ENCODE measurements around the gene EXOC4.

Gene EXOC4

GRCh38 chr7:133679977-133680376 lies 427.1 kb downstream of the EXOC4 start:
- Histone ChIP-seq H3K4me1 (ENCODE audit: insufficient read depth, low read length) (no peaks in the 10 kb centered on the region), H3K9ac (ENCODE audit: low read length) (no peak overlapping the region), H3K27me3 (ENCODE audit: control insufficient read depth in 1 of 2, insufficient read depth in 2 of 2, low read length in 2 of 2) (no peaks in the 10 kb centered on the region), H3K9me3 (ENCODE audit: low read length) (no peaks in the 10 kb centered on the region), H3K36me3 (ENCODE audit: insufficient read depth, low read length) (no peaks in the 10 kb centered on the region), H3K4me3 (ENCODE audit: low read depth in 1 of 2, low read length in 2 of 2) (no peak overlapping the region), H3K27ac (ENCODE audit: low read depth, low read length) (no peak overlapping the region)

- H3K9me3 ChIP-seq (ENCODE audit: low read length): no peaks in the 10 kb centered on the region
- no peak overlapping the region for H3K4me3 ChIP-seq (ENCODE audit: low read depth in 1 of 2, low read length in 2 of 2)
- no peaks in the 10 kb centered on the region for H3K27me3 ChIP-seq (ENCODE audit: control insufficient read depth in 1 of 2, insufficient read depth in 2 of 2, low read length in 2 of 2)
- H3K4me1 ChIP-seq (ENCODE audit: insufficient read depth, low read length): no peaks in the 10 kb centered on the region
- no peak overlapping the region for H3K9ac ChIP-seq (ENCODE audit: low read length)
- no peak overlapping the region for H3K27ac ChIP-seq (ENCODE audit: low read depth, low read length)
- H3K36me3 ChIP-seq (ENCODE audit: insufficient read depth, low read length): no peaks in the 10 kb centered on the region
Observed at GRCh38 chr7:133681529-133681928, 428.7 kb downstream of the EXOC4 start.

- Histone ChIP-seq H3K27me3 (ENCODE audit: control insufficient read depth in 1 of 2, insufficient read depth in 2 of 2, low read length in 2 of 2) (no peaks in the 10 kb centered on the region), H3K27ac (ENCODE audit: low read depth, low read length) (no peak overlapping the region), H3K9me3 (ENCODE audit: low read length) (no peaks in the 10 kb centered on the region), H3K36me3 (ENCODE audit: insufficient read depth, low read length) (no peaks in the 10 kb centered on the region), H3K4me3 (ENCODE audit: low read depth in 1 of 2, low read length in 2 of 2) (no peak overlapping the region), H3K4me1 (ENCODE audit: insufficient read depth, low read length) (no peaks in the 10 kb centered on the region), H3K9ac (ENCODE audit: low read length) (no peak overlapping the region)
Observed at GRCh38 chr7:133682364-133683181, 429.7 kb downstream of the EXOC4 start.

- Histone ChIP-seq H3K27ac (ENCODE audit: low read depth, low read length) (no peak overlapping the region), H3K9me3 (ENCODE audit: low read length) (no peaks in the 10 kb centered on the region), H3K27me3 (ENCODE audit: control insufficient read depth in 1 of 2, insufficient read depth in 2 of 2, low read length in 2 of 2) (no peaks in the 10 kb centered on the region), H3K4me1 (ENCODE audit: insufficient read depth, low read length) (no peaks in the 10 kb centered on the region), H3K36me3 (ENCODE audit: insufficient read depth, low read length) (no peaks in the 10 kb centered on the region), H3K9ac (ENCODE audit: low read length) (no peak overlapping the region), H3K4me3 (ENCODE audit: low read depth in 1 of 2, low read length in 2 of 2) (no peak overlapping the region)
Observed at GRCh38 chr7:133683182-133683454, 430.2 kb downstream of the EXOC4 start.

GRCh38 chr7:133688483-133689239 lies 435.8 kb downstream of the EXOC4 start:
- no peaks in the 10 kb centered on the region for H3K4me1 ChIP-seq (ENCODE audit: insufficient read depth, low read length)
- no peak overlapping the region for H3K9ac ChIP-seq (ENCODE audit: low read length)
- H3K4me3 ChIP-seq (ENCODE audit: low read depth in 1 of 2, low read length in 2 of 2): no peak overlapping the region

GRCh38 chr7:133690740-133691139 lies 437.9 kb downstream of the EXOC4 start:
- Histone ChIP-seq H3K27me3 (ENCODE audit: control insufficient read depth in 1 of 2, insufficient read depth in 2 of 2, low read length in 2 of 2) (no peaks in the 10 kb centered on the region), H3K27ac (ENCODE audit: low read depth, low read length) (no peak overlapping the region), H3K36me3 (ENCODE audit: insufficient read depth, low read length) (no peaks in the 10 kb centered on the region), H3K4me1 (ENCODE audit: insufficient read depth, low read length) (no peaks in the 10 kb centered on the region), H3K9me3 (ENCODE audit: low read length) (no peaks in the 10 kb centered on the region), H3K9ac (ENCODE audit: low read length) (no peak overlapping the region), H3K4me3 (ENCODE audit: low read depth in 1 of 2, low read length in 2 of 2) (no peak overlapping the region)

More at GRCh38 chr7:133688483-133689239, 435.8 kb downstream of the EXOC4 start:
- no peaks in the 10 kb centered on the region for H3K27me3 ChIP-seq (ENCODE audit: control insufficient read depth in 1 of 2, insufficient read depth in 2 of 2, low read length in 2 of 2)
- H3K27ac ChIP-seq (ENCODE audit: low read depth, low read length): no peak overlapping the region
- no peaks in the 10 kb centered on the region for H3K36me3 ChIP-seq (ENCODE audit: insufficient read depth, low read length)
- no peaks in the 10 kb centered on the region for H3K9me3 ChIP-seq (ENCODE audit: low read length)

- Histone ChIP-seq H3K4me3 (ENCODE audit: low read depth in 1 of 2, low read length in 2 of 2) (no peak overlapping the region), H3K4me1 (ENCODE audit: insufficient read depth, low read length) (no peaks in the 10 kb centered on the region), H3K9me3 (ENCODE audit: low read length) (no peaks in the 10 kb centered on the region), H3K27me3 (ENCODE audit: control insufficient read depth in 1 of 2, insufficient read depth in 2 of 2, low read length in 2 of 2) (no peaks in the 10 kb centered on the region), H3K9ac (ENCODE audit: low read length) (no peak overlapping the region), H3K36me3 (ENCODE audit: insufficient read depth, low read length) (no peaks in the 10 kb centered on the region), H3K27ac (ENCODE audit: low read depth, low read length) (no peak overlapping the region)
Observed at GRCh38 chr7:133691727-133692610, 439.1 kb downstream of the EXOC4 start.

GRCh38 chr7:133693281-133693680 lies 440.4 kb downstream of the EXOC4 start:
- Histone ChIP-seq H3K4me1 (ENCODE audit: insufficient read depth, low read length) (no peaks in the 10 kb centered on the region), H3K27me3 (ENCODE audit: control insufficient read depth in 1 of 2, insufficient read depth in 2 of 2, low read length in 2 of 2) (no peaks in the 10 kb centered on the region), H3K9ac (ENCODE audit: low read length) (no peak overlapping the region), H3K4me3 (ENCODE audit: low read depth in 1 of 2, low read length in 2 of 2) (no peak overlapping the region), H3K9me3 (ENCODE audit: low read length) (no peaks in the 10 kb centered on the region), H3K36me3 (ENCODE audit: insufficient read depth, low read length) (no peaks in the 10 kb centered on the region), H3K27ac (ENCODE audit: low read depth, low read length) (no peak overlapping the region)

GRCh38 chr7:133696056-133696455 lies 443.2 kb downstream of the EXOC4 start:
- Histone ChIP-seq H3K4me1 (ENCODE audit: insufficient read depth, low read length) (no peaks in the 10 kb centered on the region), H3K27ac (ENCODE audit: low read depth, low read length) (no peak overlapping the region), H3K9ac (ENCODE audit: low read length) (no peak overlapping the region), H3K27me3 (ENCODE audit: control insufficient read depth in 1 of 2, insufficient read depth in 2 of 2, low read length in 2 of 2) (no peaks in the 10 kb centered on the region), H3K9me3 (ENCODE audit: low read length) (no peaks in the 10 kb centered on the region), H3K4me3 (ENCODE audit: low read depth in 1 of 2, low read length in 2 of 2) (no peak overlapping the region), H3K36me3 (ENCODE audit: insufficient read depth, low read length) (no peaks in the 10 kb centered on the region)

GRCh38 chr7:133697585-133697984 lies 444.7 kb downstream of the EXOC4 start:
- Histone ChIP-seq H3K4me1 (ENCODE audit: insufficient read depth, low read length) (no peaks in the 10 kb centered on the region), H3K4me3 (ENCODE audit: low read depth in 1 of 2, low read length in 2 of 2) (no peak overlapping the region), H3K27me3 (ENCODE audit: control insufficient read depth in 1 of 2, insufficient read depth in 2 of 2, low read length in 2 of 2) (no peaks in the 10 kb centered on the region), H3K27ac (ENCODE audit: low read depth, low read length) (no peak overlapping the region), H3K9me3 (ENCODE audit: low read length) (no peaks in the 10 kb centered on the region), H3K36me3 (ENCODE audit: insufficient read depth, low read length) (no peaks in the 10 kb centered on the region), H3K9ac (ENCODE audit: low read length) (no peak overlapping the region)

- H3K4me3 ChIP-seq (ENCODE audit: low read depth in 1 of 2, low read length in 2 of 2): no peak overlapping the region
- H3K27me3 ChIP-seq (ENCODE audit: control insufficient read depth in 1 of 2, insufficient read depth in 2 of 2, low read length in 2 of 2): no peaks in the 10 kb centered on the region
- H3K9ac ChIP-seq (ENCODE audit: low read length): no peak overlapping the region
- H3K36me3 ChIP-seq (ENCODE audit: insufficient read depth, low read length): no peaks in the 10 kb centered on the region
- no peaks in the 10 kb centered on the region for H3K4me1 ChIP-seq (ENCODE audit: insufficient read depth, low read length)
- no peak overlapping the region for H3K27ac ChIP-seq (ENCODE audit: low read depth, low read length)
- no peaks in the 10 kb centered on the region for H3K9me3 ChIP-seq (ENCODE audit: low read length)
Observed at GRCh38 chr7:133698127-133698526, 445.2 kb downstream of the EXOC4 start.

Data from muscle layer of colon (tissue), 2 donors.